Pulmonary artery endothelial cell (primary cell): ENCODE results near the gene DHRS4. TPM values are rescaled to one million over a fixed set of nuclear protein-coding genes. Genes with fewer than 3 reads are reported as not detected.
"Not testable (repeated sequence)": the region's sequence is repeated elsewhere in the genome, so short reads cannot be mapped to it uniquely, and the experiment has no call there.

Experiments
- DNase-seq: peaks from one replicate; pipeline ENCODE4 v3.0.0-alpha.2; 2011; ENCODE audit warnings: low read depth, low spot score
- total RNA-seq: library from RNA; depleted of rRNA; stranded (reverse); fragments of >200 nt; gene quantifications from 2 replicates; pipeline ENCODE4 v1.2.3, GENCODE V29; 2014

DHRS4 gene
- total RNA-seq, 1 donor from 2014 or later = 60.4 TPM

DNA sequence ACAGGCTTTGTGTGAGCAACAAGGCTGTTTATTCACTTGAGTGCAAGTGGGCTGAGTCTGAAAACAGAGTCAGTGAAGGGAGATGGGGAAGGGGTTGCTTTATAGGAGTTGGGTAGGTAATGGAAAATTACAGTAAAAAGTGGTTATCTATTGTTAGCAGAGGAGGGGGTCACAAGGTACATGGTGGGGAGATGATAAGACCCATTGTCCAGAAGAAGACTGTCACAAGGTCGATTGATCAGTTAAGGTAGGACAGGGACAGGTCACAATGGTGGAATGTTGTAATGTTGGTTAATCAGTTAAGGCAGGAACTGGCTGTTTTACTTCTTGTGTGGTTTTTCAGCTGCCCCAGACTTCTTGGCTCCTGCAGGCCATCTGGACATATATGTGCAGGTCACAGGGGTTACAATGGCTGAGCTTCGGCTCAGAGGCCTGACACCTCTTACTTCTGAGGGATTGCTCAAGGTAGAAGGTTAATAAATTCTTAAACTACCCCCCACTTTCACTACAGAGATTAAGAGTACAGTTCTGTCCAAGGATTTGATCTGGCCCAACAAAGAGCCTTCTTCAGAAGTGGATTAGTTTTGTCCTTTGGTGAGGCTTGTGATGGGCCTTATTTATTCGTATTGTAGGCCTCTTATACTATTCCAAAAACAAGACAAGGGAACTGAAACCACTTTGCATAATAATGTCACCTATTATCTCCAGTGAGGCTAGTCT is 13.8 kb upstream of the DHRS4 start:
- DNase-seq = no peak

GRCh38 chr14:23941230-23941629 is 12.3 kb upstream of the DHRS4 start:
- DNase-seq = no peak

- no peak for DNase-seq
These were observed 11.9 kb upstream of the DHRS4 start for GRCh38 chr14:23941669-23942068.

DNA sequence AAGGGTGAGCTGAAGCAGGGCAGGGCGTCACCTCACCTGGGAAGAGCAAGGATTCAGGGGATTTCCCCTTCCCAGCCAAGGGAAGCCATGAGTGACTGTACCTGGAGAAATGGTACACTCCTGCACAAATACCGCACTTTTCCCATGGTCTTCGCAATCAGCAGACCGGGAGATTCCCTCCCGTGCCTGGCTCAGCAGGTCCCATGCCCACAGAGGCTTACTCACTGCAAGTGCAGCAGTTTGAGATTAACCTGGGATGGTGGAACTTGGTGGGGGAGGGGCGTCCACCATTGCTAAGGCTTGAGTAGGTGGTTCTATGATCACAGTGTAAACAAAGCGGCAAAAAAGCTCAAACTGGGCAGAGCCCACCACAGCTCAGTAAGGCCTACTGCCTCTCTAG is 11.0 kb upstream of the DHRS4 start:
- DNase-seq = no peak

DNA sequence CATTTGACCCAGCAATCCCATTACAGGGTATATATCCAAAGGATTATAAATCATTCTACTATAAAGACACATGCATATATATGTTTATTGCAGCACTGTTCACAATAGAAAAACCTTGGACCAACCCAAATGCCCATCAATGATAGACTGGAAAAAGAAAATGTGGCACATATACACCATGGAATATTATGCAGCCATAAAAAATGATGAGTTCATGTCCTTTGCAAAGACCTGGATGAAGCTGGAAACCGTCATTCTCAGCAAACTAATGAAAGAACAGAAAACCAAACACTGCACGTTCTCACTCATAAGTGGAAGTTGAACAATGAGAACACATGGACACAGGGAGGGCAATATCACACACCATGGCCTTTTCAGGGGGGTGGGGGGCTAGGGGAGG is 4.5 kb upstream of the DHRS4 start:
- DNase-seq = not testable (repeated sequence)

DNA sequence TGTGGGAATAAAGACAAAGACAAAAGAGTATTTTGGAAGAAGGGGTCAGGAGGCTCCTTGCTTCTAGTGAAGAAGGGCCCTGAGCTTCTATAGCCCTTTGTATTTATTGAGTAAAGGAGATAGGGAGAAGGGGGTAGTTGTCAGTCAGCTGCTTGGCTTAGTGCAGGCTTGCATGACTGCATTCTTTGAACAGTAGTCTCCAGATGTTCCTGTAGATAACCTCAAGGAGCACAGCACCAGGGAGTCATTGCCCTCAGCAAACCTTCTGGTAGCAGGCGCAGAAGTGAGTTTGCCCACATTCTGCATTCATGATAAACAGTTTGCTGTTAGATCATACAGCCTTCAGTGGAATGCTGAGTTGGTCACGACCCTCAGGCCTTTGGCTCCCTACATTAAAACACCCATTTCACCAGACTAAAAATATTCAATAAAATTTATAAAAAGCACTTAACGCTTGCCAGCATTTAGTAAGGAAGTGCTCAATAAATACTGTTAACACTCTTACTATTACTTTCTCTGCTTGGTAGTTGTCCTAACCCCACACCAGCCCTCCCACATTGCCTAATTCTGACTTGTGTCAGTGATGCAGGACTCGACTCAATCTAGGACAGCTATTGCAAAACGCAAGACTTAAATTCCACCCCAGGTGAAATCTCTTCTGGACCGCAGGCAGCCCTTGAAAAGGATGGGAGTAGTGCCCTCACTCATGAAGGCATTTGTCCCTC is 3.0 kb upstream of the DHRS4 start:
- no peak for DNase-seq

DNA sequence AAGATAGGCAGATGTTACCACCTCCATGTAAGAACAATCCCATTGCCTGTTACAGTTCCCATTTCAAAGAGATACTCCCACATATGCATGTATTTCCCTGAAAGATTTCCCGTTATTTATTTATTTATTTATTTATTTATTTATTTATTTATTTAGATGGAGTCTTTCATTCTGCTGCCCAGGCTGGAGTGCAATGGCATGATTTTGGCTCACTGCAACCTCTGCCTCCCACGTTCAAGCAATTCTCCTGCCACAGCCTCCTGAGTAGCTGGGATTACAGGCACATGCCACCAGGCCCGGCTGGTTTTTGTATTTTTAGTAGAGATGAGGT is 2.5 kb upstream of the DHRS4 start:
- not testable (repeated sequence) for DNase-seq

- DNase-seq = no peak
These were observed 1.9 kb upstream of the DHRS4 start for GRCh38 chr14:23951590-23952201.

DNA sequence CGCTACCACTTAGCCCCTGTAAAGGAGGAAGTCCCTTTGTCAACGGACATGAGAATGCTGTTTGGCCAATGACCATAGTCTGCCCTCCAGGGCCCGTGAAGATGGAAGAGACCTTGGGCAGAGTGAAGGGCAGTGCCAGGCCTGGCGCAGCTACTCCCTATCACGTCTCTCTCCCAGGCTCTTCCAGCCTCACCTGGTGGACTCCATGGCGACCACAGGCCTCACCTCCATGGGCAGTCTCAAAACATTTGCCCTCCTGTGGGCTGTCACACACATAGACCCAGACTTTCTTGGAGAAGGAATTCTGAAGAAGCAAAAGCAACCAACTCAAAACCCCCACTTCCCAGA is 480 bp upstream of the DHRS4 start:
- DNase-seq = not testable (repeated sequence)

DNA sequence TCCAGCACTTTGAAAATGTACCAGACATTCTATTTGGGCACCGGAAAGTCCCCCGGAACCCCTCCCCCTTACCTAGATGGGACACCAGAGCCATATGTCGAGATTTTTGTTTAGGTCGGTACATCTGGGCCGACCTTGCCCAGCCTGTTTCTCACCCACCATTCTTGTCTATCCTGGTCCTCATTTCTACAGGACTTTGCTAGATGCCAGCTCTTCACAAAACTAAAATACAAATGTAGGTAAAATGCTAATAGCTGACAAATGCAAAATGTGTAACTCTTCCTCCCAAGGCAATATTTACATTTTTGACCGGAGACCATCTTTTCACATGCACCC is 677 bp downstream of the DHRS4 start:
- DNase-seq = not testable (repeated sequence)

- DNase-seq = not testable (repeated sequence)
These were observed 1.4 kb downstream of the DHRS4 start for GRCh38 chr14:23954965-23955364.

DNA sequence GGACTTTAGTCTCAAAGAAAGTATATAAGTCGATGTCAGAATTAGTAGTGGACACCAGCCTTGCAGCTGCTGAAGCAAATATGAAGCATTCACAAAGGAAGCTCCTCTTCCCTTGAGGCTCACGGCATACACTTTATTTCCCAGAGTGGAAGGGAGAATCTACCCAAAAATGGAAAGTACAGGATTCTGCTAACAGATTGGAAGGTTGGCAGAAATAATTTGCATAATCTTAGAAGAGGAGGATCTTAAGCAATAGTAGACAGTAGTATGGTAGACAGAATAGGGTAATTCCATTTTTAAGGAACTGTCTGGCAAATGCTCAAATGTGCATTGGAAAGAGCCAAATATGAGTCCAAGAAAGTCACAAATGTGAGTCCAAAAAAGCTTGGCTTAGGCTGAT is 2.2 kb downstream of the DHRS4 start:
- DNase-seq = not testable (repeated sequence)

DNA sequence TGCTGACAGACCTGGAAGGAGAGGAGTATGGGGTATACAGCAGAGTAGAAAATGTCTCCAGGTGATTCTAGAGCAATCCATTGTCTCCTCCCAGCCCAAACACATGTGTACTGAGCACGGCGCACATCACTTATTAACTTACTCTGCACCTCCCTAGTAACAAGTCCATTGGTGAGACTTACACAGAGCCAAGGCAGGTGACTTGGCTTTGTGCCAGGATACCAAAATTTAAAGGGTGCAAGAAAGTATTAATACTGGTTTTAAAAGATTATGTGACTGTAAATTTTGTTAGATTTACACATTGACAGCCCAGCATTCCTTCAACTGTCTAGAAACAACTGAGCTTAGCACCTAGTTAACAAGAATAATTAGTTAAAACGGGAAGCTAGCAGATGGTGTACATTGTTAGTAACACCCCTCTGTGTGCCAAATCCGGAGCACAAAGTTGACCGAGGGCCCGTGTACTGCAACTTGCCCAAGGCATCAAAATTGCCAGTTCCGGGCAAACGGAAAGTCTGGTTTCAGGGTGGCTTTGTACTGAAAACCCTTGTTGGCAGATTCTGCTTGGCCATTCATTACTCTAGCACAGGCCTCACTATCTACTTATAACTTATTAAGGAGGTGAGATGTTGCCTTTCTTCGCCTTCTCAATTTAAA is 4.5 kb downstream of the DHRS4 start:
- not testable (repeated sequence) for DNase-seq

- DNase-seq = not testable (repeated sequence)
These were observed 7.3 kb downstream of the DHRS4 start for GRCh38 chr14:23960899-23961298.

DNA sequence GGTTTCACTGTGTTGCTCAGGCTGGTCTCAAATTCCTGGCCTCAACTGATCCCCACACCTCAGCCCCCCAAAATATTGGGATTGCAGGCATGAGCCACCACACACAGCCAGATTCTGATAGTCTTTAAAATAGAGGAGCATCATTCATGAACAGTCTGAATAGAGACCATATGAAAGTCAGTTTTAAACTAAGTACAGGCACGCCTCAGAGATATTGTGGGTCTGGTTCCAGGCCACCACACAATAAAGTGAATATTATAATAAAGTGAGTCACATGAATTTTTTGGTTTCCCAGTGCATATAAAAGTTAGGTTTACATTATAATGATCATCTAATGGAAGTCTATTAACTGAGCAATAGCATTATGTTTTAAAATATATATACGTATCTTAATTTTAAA is 8.1 kb downstream of the DHRS4 start:
- not testable (repeated sequence) for DNase-seq

- DNase-seq = not testable (repeated sequence)
These were observed 15.5 kb downstream of the DHRS4 start for GRCh38 chr14:23969130-23969480.

GRCh38 chr14:23969481-23970282 is 16.1 kb downstream of the DHRS4 start:
- DNase-seq = not testable (repeated sequence)

- not testable (repeated sequence) for DNase-seq
These were observed 16.7 kb downstream of the DHRS4 start for GRCh38 chr14:23970283-23970659.

DNA sequence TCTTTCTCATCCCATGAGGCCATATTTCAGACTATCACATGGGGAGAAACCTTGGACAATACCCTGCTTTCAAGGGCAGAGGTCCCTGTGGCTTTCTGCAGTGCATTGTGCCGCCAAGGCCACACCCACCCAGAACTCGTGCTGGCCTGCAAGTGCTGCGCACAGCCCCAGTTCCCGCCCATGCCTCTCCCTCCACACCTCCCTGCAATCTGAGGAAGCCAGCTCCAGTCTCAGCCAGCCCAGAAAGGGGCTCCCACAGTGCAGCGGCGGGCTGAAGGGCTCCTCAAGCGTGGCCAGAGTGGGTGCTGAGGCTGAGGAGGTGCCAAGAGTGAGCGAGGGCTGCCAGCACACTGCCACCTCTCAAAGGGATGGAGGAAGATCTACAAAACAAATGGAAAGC is 19.6 kb downstream of the DHRS4 start:
- not testable (repeated sequence) for DNase-seq

GRCh38 chr14:23974041-23974440 is 20.5 kb downstream of the DHRS4 start:
- not testable (repeated sequence) for DNase-seq

- DNase-seq = not testable (repeated sequence)
These were observed 23.6 kb downstream of the DHRS4 start for GRCh38 chr14:23977208-23977607.
